AG09309 (cell line): Measurements from ENCODE around the gene NAALADL2.
"Not testable (repeated sequence)": the region's sequence is repeated elsewhere in the genome, so short reads cannot be mapped to it uniquely, and the experiment has no call there.

Experiments
- DNase-seq: peaks from one replicate; pipeline ENCODE4 v3.0.0-alpha.2; 2010; ENCODE audit warnings: low read depth
- H3K4me3 ChIP-seq: 2 replicates; pipeline ENCODE4 v1.5.1; 2011; ENCODE audit warnings: mild to moderate bottlenecking, low read depth, low read length, moderate library complexity; ENCODE audit not compliant: control insufficient read depth
- CTCF ChIP-seq: IDR thresholded peaks from 2 replicates; pipeline ENCODE4 v1.5.1; 2011; ENCODE audit warnings: mild to moderate bottlenecking, low read depth, low read length, inconsistent platforms; ENCODE audit not compliant: insufficient read depth, control insufficient read depth; ENCODE audit errors: missing control alignments

The NAALADL2 gene

GRCh38 chr3:175770426-175770825, 911.3 kb downstream of the NAALADL2 start:
- no peak overlapping the region for H3K4me3 ChIP-seq
- DNase-seq, result no peak
- no peak for TF ChIP-seq CTCF

DNA sequence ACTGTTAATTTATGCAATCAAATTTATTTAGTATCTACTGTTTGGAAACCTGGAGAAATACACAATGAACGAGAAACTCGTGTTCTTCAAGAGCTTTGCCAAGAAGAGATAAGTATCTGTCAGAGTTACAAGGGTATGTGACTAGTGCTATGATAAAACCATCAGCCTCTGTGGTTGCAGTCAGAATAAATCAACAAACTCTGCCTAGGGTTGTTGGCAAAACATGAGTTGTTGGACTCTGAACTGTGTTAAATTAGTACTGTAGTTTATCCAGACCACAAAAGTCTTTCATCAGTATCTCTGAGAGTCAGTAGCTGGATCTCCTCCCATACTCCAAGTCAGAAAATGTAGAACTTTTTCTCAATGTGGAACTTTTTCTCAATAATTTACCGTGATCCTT, 918.4 kb downstream of the NAALADL2 start:
- no peak for TF ChIP-seq CTCF
- no peak overlapping the region for H3K4me3 ChIP-seq
- DNase-seq, result peak; percentile 46

GRCh38 chr3:175777965-175778364, 918.8 kb downstream of the NAALADL2 start:
- no peak for TF ChIP-seq CTCF
- DNase-seq, result no peak
- no peak overlapping the region for H3K4me3 ChIP-seq

DNA sequence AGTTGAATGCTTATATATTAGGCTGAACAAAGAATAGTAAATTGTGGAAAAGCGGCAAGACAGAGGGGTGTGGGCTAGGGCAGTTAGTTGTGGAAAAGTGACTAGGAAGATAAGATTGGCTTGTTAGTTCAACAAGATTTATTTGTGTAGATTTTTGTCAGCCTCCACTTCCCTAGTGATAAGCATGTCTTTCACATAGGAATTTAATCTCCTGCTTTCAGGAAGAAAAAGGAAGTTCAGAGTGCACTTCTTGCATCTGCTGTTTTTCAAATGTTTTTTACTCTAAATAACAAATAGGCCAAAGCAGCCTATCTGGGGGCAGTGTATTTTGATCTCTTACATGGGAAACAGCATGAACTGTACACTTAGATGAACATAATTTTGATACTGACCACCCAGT, 919.9 kb downstream of the NAALADL2 start:
- DNase-seq, result no peak
- H3K4me3 ChIP-seq, result no peak overlapping the region
- TF ChIP-seq CTCF, result no peak

DNA sequence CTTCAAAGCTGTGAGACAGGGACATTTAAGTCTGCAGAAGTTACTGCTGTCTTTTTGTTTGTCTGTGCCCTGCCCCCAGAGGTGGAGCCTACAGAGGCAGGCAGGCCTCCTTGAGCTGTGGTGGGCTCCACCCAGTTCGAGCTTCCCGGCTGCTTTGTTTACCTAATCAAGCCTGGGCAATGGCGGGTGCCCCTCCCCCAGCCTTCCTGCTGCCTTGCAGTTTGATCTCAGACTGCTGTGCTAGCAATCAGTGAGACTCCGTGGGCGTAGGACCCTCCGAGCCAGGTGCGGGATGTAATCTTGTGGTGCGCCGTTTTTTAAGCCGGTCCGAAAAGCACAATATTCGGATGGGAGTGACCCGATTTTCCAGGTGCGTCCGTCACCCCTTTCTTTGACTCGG, 928.0 kb downstream of the NAALADL2 start:
- not testable (repeated sequence) for H3K4me3 ChIP-seq, DNase-seq

GRCh38 chr3:175792245-175792644, 933.1 kb downstream of the NAALADL2 start:
- H3K4me3 ChIP-seq, result no peak overlapping the region
- TF ChIP-seq CTCF, result no peak
- DNase-seq, result no peak

DNA sequence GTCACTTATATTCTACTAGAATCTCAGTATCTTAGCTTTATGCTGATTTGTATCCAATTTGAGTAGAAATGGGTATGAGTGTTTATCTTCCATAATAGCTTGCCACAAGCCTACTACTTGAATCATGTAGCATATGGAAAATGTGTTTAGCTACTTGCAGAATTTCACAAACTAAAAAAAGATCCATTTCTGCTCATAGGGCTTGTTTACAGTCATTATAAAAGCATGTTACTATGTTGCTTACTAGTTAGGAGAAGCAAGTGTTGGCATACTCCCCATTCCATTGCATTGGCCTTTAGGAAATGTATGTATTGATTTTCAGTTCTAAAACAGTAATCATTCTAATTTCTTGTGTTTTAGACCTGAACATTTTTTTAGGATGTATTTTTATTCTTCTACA, 939.2 kb downstream of the NAALADL2 start:
- no peak for TF ChIP-seq CTCF

DNA sequence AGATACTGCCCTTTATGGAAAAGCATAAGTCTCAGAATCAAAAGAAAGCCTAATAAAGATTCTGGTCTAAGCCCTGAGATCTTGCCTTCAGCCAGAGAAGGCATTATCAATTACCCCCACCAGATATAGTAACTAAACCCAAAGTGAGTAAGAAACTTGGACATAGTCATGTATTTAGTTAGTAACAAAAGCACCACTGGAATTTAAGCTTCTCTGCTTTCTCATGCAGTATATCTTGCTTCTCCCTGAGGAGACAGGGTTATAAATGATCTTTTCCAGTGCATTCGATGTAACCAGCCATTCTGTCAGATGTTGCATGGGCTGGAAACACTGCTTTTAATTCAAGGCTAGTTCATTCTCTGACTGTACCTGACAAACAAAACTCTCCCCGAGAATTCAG, 946.7 kb downstream of the NAALADL2 start:
- no peak for TF ChIP-seq CTCF
- no peak overlapping the region for H3K4me3 ChIP-seq
- no peak for DNase-seq

More for the DNA sequence above, 939.2 kb downstream of the NAALADL2 start:
- no peak for DNase-seq
- no peak overlapping the region for H3K4me3 ChIP-seq
